Suprapubic skin (tissue), 3 donors: Measurements from ENCODE around the gene LTV1.

Experiments used
- EP300 ChIP-seq: sonication (generic); formaldehyde crosslinking; IDR thresholded peaks from one replicate; pipeline ENCODE4 v1.6.1; 2017; ENCODE audit warnings: antibody characterized with exemption
- POLR2A ChIP-seq, 2 donors: fragments of 450-650 bp; IDR thresholded peaks; one replicate each; pipeline ENCODE4 v1.6.1; 2017; ENCODE audit warnings: antibody characterized with exemption in 2 of 2, mild to moderate bottlenecking in 2 of 2, moderate library complexity in 2 of 2
- TF ChIP-seq, protein P1 (sequence below), 2 donors: fragments of 200-600 bp in 1 of 2; fragments of 450-650 bp in 1 of 2; sonication (generic) in 1 of 2; IDR thresholded peaks; one replicate each; pipeline ENCODE4 v1.5.1; 2016 to 2019; ENCODE audit warnings: antibody characterized with exemption in 2 of 2, mild to moderate bottlenecking in 1 of 2, moderate library complexity in 1 of 2

GRCh38 chr6:143882401-143882930 is 39.3 kb downstream of the LTV1 start:
- TF ChIP-seq, protein P1, sequence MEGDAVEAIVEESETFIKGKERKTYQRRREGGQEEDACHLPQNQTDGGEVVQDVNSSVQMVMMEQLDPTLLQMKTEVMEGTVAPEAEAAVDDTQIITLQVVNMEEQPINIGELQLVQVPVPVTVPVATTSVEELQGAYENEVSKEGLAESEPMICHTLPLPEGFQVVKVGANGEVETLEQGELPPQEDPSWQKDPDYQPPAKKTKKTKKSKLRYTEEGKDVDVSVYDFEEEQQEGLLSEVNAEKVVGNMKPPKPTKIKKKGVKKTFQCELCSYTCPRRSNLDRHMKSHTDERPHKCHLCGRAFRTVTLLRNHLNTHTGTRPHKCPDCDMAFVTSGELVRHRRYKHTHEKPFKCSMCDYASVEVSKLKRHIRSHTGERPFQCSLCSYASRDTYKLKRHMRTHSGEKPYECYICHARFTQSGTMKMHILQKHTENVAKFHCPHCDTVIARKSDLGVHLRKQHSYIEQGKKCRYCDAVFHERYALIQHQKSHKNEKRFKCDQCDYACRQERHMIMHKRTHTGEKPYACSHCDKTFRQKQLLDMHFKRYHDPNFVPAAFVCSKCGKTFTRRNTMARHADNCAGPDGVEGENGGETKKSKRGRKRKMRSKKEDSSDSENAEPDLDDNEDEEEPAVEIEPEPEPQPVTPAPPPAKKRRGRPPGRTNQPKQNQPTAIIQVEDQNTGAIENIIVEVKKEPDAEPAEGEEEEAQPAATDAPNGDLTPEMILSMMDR (IDR thresholded peaks at IDR 0.05), result no peak
- TF ChIP-seq EP300 (no peak), POLR2A (IDR thresholded peaks at IDR 0.05) (no peak)
